Midbrain (tissue), 1 donor: ENCODE measurements around the gene DUSP22.

Experiments used
- DNase-seq: peaks from one replicate; lab custom pipeline; 2025; lab: John Stamatoyannopoulos, UW

The DUSP22 gene

DNA sequence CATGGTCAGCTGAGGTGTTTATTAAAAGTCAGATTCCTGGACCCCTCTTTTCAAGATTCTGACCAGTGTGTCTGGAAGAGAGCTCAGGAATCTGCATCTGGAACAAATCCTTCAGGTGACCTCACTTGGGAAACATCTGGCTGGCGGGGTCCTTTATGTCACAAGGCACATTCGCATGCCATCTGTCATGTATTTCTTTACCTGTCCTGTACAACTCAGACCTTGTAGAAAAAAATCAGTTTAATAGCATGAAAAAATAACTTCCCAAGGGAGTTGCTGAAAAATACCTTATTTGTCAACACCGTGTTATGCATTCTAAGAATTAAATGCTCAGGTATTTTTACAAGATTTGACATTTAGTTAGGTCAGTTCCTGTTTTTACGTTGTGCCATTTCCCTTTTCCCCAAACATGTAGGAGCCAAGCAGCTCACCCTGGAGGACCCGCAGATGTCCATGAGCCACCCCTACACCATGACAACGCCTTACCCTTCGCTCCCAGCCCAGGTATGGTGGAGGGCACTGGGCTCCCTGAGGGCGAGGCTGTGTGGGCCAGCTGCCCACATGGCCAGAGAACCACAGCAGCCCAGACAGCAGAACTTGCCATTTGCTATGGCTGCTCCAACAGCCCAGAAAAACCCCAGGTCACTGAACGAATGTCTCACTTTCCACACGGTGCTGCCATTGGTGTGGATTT, 103.3 kb downstream of the DUSP22 start:
- DNase-seq, result no peak

DNA sequence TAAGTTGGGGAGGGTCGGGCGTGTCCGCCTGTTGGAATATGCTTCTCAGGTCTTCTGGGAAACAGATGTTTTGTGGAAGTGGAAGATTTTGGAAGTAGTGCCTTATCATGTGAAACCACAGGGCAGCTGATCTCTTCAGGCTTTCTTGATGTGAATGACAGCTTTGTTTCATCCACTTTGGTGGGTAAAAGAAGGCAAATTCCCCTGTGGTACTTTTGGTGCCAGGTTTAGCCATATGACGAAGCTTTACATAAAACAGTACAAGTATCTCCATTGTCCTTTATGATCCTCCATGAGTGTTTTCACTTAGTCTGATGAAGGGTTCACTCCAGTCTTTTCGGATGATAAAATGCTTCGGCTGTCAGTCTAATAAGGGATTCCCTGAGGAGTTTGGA, 103.8 kb downstream of the DUSP22 start:
- DNase-seq, result no peak

DNA sequence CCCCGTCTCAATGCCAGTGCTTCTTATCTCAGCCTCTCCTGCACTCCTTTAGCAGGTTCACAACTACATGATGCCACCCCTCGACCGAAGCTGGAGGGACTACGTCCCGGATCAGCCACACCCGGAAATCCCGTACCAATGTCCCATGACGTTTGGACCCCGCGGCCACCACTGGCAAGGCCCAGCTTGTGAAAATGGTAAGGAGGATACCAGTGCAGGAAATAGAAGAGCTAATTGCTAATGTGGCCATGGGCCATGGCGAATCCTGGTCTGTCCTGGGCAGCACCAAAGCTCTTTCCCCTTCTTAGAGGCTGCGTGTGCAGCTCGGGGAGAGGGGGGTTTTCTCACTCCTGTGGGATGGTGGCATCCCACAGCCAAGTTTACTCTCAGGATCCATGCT, 104.8 kb downstream of the DUSP22 start:
- no peak for DNase-seq

DNA sequence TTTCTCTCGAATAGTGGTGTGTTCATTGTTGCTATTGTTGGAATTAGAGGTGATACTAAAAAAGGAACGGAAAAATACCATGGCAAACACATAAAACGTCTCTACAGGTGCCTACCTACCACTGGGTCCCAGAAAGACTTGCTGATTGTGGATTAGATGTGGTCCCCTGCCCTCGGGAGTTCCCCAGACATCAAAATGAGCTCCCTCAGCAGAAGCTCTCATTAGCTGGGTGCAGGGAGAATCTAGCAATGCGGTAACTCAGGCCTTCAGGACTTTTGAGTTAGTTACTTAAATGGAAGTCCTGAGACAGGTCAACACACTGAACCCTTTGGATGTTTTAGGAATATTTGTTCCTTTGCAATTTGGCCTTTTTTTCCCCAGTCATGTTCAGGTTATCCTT, 105.3 kb downstream of the DUSP22 start:
- DNase-seq, result no peak

DNA sequence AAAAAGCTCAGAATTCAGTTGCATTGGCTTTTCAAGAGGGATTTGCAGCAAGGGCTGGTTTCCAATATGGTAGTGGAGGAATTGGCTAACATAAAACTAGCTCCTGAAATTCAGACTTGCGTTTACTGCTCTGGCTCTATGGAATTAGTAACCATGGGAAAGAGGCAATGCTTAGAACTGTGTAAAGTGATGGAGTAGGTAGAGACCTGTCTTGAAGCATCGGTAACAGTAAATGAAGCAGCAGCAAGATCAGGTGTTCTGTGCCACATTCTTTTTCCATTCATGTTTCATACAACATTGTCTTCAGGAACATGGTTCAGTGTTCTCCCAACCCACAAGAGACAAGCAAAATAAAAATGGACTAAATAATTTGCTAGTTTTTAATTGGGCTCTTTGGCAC, 105.8 kb downstream of the DUSP22 start:
- no peak for DNase-seq

DNA sequence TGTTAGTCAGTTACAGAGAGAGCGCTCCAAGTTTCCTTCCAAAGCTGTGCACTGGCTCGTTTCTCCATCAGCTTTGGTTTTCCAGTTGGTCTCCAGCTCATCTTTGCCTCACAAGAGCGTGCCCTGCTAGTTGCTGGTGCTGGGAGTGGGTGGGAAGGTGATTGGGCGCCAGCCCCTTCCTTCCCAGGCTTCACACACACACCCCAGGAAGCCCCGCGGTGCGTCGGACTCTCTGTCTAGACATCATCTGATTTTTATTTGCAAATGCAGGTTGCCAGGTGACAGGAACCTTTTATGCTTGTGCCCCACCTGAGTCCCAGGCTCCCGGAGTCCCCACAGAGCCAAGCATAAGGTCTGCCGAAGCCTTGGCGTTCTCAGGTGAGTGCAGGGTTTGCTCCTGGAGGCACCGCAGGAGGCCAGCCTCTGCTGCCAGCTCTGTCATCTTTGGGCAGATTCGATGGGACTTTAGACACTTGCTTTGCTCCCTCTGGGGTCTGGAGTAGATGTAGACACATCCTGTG, 106.3 kb downstream of the DUSP22 start:
- DNase-seq, result no peak

DNA sequence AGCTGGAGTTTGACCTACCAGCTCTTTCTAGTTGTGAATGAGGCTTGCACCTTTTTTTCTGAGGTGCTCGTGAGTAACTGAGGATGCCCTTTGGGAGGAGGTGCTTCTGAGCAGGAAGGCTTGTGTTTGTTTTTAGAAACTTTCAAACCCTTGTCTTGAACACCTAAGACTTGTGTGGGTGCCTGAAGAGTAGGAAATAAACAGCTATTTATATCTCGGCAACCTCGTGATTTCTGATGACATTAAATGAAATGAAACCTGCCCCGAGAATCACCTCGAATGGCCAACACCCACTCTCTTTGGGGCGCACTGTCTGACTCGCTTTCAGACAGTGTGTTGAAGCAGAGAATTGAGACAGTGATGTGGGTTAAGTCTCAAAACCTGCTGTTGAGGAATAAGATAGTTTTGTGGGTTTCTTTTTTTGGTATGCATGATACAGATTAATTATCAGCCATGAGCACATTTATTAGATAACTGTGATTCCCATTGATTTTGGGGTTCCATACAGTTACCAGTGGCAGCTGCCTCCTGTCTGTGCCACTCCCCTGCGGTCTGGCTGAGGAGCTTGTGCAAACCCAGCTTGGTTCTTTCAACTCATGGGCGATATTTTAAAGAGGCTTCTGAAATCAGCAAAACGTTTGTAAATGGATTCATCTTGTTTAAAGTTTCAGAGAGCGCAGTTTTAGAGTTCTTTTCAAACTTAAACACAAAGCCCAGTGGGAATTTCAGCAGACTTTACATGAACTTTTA, 107.7 kb downstream of the DUSP22 start:
- no peak for DNase-seq

DNA sequence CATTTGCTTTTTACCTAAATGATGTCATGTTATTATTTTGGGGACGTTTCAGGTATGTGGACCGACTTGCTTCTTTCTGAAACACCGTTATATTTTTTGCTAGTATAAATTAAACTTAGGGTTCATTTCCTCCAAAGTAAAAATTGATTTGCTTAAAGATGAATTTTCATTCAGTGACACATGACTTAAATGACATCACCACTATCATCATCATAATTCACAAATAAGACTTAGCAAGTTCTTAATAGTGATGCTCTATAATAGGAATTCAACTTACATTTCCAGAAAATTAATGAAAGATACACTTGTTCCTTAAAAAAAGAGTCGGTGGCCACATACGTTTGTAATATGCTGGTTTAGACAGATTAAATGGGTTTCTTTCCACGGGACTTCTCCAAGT, 108.5 kb downstream of the DUSP22 start:
- no peak for DNase-seq
